H4 (cell line): Measurements from ENCODE around the gene SYDE1. TPM values are rescaled to one million over a fixed set of nuclear protein-coding genes. Genes with fewer than 3 reads are reported as not detected.

Experiments
- total RNA-seq: library from RNA; depleted of rRNA; stranded (reverse); fragments of >200 nt; shearing (Covaris generic); gene quantifications from 2 replicates; pipeline ENCODE4 v1.2.3, GENCODE V29; 2014; rRNA removed

The SYDE1 gene
- total RNA-seq, 1 experiment from 2014 or later, result 11.7 TPM

Other genes with a start within 250 kb of the SYDE1 start
- gene OR7A17, start 221.3 kb upstream of the SYDE1 start, total RNA-seq, result not detected in 2 replicates
- not detected in 2 replicates for gene OR7C2, start 165.9 kb upstream of the SYDE1 start, total RNA-seq
- gene SLC1A6, start 127.5 kb upstream of the SYDE1 start, total RNA-seq, result 0.06 TPM in 1 of 2 replicates, not detected in the other
- not detected in 2 replicates for gene CASP14, start 57.9 kb upstream of the SYDE1 start, total RNA-seq
- gene OR1I1, start 25.2 kb upstream of the SYDE1 start, total RNA-seq, result not detected in 2 replicates
- 1.1 and 1.5 TPM in 2 replicates for gene NOTCH3, start 93.6 kb downstream of the SYDE1 start, total RNA-seq
- 0.43 TPM in 1 of 2 replicates, not detected in the other for gene EPHX3, start 125.0 kb downstream of the SYDE1 start, total RNA-seq
- 6.4 and 11.0 TPM in 2 replicates for gene BRD4, start 225.1 kb downstream of the SYDE1 start, total RNA-seq